Left renal pelvis (tissue), 4 donors: ENCODE data around the gene ARFRP1. TPM values are rescaled to one million over a fixed set of nuclear protein-coding genes. Genes with fewer than 3 reads are reported as not detected.
"Not testable (repeated sequence)": the region's sequence is repeated elsewhere in the genome, so short reads cannot be mapped to it uniquely, and the experiment has no call there.

Source experiments
- DNase-seq, 4 donors: peaks; one replicate each; pipeline ENCODE4 v3.0.0-alpha.2; 2013; ENCODE audit warnings: low read depth in 4 of 4, low spot score in 3 of 4
- polyA plus RNA-seq, 4 donors: library from polyadenylated mRNA; unstranded; fragments of 120-200 nt; gene quantifications; one replicate each; pipeline ENCODE4 v1.2.1, GENCODE V29; 2013; ENCODE audit not compliant: insufficient read length in 4 of 4

ARFRP1 gene
- polyA plus RNA-seq, 4 donors: 28.0 to 38.1 (median 33.5) TPM

DNA sequence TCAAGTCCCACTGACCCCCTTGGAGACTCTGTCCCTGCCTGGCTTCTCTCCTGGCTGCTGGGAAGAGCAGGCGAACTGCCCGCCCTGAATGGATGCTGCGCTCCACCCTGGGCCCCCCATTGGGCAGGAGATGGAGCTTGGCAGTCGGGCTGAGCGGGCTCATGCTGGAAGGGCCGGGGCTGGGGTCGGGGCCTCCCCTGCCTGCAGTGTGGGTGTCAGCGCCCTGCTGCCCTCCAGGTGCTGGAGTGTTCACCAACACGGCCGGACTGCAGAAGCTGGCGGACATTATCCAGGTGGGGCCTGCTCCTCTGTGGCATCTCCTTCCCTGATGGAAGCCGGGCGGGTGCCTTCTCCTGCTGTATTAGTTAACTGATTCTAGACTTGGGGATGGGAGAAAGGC is 27.3 kb downstream of the ARFRP1 start:
- no peak for DNase-seq

DNA sequence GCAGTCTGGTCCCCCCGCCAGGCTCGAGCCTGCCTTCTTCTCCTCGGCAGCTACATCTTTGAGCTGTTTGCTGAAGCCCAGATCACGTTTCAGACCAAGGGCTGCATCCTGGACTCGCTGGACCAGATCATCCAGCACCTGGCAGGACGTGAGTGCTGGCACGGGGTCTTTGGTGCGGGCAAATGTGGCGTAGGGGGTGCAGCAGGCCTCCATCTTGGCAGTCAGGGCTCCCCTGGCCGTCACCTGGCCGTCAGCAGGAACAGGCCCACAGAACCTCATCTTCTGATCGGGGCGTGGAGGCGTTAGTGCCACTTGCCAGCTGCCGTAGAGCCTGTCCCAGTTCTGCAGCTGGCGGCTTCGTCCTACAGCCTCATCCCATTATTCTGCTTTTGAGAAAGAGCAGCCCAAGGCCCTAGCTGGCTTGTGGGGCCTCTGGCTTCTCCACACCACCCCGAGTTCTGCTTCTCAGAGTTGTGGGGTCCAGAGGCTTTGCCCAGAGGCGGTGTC is 27.9 kb downstream of the ARFRP1 start:
- DNase-seq: no peak

DNA sequence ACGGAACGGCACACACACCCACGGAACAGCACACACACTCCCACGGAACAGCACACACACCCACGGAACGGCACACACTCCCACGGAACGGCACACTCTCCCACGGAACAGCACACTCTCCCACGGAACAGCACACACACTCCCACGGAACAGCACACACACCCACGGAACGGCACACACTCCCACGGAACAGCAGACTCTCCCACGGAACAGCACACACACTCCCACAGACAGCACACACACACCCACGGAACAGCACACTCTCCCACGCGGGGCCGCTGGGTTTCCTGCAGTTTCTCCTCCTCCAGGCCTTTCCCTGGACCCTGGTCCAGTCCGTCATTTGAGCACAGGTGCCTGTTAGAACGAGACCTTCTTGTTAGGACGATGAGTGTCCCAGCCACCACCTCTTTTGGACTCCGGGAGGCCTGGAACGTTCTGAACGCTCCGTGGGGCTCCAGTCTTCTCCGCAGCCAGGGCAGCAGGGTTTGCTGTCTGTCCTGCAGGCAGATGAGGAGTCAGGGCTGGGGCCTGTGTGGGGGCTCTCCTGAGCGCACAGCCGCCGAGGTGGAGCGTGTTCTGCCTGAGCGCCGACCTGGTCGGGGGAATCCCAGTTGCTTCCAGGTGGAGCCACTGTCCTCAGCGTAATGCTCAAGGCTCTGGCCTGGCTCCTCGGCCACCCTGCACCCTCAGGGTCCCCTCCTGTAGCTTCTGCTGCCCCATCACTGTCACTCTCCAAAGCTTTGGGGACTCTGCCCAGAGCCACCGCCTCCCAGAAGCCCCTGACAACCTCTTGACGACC is 28.9 kb downstream of the ARFRP1 start:
- no peak for DNase-seq

DNA sequence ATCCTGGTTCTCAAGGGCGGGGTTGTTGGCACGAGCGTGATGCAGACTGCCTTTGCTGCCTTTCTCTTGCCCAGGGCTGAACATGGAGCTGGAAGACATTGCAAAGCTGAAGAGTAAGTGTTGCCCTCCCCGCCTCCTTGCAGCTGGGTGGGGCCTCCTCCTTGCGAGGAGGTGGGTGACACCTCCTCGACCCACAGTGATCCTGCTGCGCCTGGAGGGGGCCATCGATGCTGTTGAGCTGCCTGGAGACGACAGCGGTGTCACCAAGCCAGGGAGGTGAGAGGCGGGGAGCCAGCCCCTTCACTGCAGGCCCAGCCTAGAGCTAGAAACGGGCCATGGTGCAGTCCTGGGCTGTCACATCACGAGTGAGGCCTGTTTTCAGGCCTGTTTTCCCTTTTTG is 29.7 kb downstream of the ARFRP1 start:
- no peak for DNase-seq

DNA sequence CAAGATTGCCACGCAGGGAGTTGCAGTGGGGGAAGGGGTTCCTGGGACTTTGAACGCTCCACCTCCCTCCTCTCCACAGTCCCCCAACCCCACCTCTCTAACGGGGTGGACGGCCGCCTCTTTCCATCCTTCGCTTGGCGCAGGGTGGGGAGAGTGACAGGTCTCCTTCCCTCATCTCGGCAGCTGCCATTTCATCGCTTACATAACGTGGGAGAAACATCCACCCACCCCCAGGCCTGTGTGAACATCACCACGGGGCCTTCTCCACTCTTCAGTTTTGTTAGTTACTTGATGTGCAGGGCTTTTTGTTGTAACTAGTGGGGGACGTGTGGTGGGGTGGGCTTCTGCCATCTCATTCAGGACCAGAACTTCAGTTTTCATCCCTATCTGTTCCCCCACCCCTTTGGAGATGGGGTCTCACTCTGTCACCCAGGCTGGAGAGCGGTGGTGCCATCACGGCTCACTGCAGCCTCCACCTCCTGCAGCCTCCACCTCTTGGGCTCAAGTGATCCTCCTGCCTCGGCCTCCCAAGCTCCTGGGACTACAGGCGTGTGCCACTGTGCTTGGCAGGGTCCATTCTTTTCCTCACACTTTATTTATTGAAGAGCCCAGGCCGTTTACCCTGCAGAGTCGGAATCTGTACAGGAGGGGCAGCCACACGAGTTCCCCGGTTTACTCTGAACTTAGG is 32.0 kb downstream of the ARFRP1 start:
- no peak for DNase-seq

DNA sequence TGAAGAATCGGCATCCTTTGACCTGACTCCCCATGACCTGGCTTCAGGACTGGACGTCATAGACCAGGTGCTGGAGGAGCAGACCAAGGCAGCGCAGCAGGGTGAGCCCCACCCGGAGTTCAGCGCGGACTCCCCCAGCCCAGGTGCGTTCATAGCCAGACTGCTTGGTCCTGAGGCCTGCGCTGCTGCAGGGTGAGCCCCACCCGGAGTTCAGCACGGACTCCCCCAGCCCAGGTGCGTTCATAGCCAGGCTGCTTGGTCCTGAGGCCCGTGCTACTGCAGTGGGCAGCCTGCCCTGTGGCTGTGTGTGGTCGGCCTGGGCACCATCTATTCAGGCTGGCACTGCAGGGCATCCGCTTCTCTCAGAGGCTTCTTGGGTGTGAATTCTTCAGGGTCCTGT is 33.8 kb downstream of the ARFRP1 start:
- no peak for DNase-seq

DNA sequence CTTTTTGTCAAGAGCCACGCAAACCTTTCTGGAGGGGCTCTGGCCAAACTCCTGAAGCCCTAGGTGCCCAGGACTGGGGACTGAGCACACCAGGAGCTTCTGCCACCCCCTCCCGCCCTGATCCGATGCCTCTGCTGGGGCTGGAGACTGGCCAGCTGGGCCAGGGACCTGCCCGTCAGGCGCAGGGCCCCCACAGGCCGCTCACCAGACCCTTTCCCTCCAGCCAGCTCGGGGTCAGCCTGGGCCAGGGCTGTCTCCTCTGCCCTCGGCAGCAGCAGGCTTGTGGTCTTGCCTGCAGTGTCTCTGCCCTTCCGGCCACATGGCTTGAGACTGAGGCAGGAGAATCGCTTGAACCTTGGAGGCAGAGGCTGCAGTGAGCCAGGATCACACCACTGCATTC is 35.1 kb downstream of the ARFRP1 start:
- no peak for DNase-seq

DNA sequence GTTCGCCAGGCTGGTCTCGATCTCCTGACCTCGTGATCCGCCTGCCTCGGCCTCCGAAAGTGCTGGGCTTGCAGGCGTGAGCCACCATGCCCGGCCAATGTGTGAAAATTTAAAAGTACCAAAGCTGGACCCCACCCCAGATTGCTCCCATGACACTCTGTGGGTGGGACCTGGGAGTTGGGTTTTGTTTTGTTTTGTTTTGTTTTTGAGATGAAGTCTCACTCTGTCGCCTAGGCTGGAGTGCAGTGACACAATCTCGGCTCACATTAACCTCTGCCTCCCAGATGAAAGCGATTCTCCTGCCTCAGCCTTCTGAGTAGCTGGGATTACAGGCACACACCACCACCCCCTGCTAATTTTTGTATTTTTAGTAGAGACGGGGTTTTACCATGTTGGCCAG is 36.1 kb downstream of the ARFRP1 start:
- DNase-seq: not testable (repeated sequence)

DNA sequence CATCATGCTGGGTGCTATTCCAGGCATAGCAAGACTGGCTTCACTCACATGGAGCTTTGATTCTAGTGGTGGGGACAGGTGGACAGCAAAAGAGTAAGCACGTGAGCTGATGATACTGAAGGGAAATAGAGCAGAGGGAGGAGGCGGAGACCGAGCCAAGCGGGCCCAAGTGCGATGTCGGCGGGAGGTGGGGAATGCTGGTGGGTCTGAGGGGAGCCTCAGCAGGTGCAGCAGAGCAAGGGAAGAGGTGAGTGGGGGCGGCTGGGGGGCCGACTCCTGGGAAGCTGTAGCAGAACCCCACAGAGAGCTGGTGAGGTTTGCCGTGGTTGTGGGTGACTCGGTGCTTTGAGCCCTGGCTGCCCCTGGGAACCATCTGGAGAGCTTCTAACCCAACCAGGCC is 39.4 kb downstream of the ARFRP1 start:
- no peak for DNase-seq

DNA sequence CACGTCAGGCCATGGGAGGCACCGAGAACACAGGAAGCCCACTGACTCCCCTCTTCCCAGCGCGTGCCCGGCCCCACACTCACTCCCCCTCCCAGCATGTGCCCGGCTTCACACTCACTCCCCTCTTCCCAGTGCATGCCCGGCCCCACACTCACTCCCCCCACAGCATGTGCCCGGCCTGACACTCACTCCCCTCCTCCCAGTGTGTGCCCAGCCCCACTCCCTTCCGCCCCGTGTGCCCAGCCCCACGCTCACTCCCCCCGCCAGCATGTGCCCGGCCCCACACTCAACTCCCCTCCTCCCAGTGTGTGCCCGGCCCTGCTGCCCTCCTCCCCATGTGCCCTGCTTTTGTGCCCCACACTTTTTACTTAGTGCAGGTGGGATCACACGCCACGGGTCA is 39.9 kb downstream of the ARFRP1 start:
- DNase-seq: no peak

DNA sequence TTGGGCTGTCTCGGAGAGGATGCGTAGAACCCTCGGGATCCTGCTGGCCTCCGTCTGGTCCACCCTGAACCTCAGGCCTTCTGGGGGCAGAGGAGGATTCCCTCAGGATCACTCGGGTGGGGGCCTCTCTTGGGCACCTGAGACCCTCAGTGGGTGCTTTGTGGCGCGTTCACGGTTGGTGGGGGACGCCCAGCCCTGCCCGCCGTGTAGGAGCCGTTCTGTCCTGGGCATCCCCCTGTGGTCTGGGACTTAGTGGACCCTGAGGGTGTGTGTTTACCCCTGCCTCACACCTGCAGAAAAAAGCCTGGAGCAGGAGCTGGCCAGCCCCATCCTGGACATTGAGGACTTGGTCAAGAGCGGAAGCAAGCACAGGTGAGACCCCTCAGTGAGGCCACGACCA is 42.1 kb downstream of the ARFRP1 start:
- DNase-seq: no peak

DNA sequence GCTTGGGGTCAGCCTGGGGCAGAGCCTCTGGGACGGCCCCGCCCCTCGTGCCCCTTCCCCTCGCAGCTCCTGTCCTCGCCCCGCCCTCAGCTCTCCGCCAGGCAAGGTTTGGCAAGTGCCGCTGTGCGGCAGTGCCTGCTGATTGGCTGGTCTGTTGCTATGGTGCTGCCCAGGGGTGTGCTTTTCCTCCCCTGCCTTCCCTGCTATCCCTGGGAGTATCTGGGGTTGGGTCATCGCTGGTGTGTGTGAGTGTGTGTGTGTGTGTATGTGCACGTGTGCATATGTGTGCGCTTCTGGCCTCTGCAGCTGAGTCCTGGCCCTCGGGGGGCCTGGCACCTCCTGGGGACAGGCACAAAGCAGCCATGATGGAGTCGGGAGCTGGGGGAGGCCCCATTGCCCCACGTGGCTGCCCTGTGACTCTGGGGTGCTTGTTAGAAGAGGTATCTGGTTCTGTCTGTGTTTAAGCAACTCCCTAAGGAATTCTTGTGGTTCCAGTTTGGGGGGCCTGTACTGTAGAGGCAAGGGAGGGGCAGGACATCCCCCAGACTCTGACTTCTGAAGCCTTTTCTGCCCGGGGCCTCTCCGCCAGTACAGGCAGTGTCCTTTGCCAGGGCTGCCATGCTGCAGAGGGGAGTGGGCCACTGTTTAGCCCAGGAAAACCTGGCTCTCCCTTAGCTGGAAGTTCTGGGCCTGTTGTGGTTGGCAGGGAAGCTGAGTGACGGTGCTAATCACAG is 42.7 kb downstream of the ARFRP1 start:
- no peak for DNase-seq

DNA sequence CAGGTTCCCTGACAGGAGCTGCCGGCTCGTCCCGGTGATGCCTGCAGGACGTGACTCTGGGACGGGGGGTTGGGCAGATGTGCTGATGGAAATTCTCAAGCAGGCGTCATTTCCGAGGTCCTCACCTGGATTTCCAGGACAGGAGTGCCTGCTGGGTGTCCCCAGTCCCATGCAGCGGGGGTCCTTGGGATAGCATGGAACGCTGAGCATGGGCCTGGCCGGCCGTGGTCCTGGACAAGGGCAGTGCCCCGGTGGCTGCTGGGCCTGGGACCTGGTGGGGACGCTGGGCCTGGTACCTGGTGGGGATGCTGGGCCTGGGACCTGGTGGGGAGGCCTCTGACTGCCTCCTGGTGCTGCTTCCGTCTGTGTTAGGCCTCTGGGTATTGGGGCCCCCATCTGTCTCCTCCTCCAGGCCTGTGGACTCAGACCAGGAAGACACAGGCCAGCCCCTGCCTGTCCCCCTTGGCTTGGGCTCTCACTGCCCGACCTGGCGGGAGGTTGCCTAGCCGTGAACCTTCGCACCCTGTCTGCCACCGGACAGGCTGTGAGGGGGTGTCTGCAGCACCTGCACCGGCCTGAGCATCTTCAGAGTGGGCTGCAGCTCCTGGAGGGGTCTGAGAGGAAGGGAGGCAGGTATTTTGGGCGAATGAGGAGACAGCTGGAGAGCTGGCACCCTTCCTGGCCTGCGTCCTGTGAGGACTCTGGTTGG is 43.5 kb downstream of the ARFRP1 start:
- DNase-seq: no peak

DNA sequence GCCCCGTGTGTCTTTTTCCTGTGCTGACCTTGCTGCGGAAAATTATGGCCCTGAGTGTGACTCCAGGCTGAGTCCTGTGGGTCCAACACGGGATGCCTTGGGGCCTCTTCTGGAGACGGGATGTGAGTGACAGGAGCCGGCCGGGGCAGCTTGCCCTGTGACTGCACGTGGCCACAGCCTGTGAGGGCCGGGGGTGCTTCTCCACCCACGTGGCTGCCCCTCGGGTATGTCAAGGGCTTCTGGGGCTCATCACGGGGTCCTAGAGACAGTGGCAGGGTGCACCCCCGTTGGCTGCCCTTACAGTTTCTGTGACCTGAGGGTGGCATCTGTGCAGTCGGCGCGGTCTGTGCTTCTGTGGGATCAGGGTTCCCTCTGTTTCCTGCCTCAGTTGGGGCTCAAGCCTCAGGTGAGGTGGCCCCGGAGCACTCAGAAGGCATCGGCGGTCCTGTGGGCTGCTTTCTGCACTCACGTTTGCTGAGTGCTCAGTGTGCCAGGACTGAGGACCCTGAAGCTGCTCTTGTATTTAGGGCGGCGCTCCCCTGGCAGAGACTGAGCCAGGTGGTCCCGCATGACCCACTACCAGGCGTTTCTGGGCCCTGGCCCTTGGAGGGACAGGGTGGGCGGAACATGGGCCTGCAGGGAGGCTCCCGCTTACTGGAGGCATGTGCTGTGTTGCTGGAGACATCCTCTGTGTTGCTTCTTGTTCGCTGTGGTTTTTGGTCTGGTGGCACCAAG is 44.3 kb downstream of the ARFRP1 start:
- DNase-seq: no peak

DNA sequence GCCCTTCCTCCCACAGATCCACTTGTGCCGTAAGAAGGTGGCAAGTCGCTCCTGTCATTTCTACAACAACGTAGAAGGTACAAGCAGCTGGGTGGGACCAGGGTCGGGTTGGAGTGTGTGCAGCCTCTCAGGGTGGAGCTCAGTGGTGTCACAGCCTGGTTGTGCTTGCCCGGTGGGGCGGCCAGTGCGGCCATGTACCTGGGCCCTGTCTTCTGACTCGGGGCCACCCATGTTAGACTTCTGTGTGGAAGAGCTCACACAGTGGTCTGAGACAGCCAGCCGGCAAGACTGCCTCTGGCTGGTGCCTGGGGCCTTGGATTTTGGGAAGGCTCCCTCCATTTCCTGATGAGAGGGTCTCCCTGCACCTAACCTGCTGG is 45.0 kb downstream of the ARFRP1 start:
- DNase-seq: no peak

DNA sequence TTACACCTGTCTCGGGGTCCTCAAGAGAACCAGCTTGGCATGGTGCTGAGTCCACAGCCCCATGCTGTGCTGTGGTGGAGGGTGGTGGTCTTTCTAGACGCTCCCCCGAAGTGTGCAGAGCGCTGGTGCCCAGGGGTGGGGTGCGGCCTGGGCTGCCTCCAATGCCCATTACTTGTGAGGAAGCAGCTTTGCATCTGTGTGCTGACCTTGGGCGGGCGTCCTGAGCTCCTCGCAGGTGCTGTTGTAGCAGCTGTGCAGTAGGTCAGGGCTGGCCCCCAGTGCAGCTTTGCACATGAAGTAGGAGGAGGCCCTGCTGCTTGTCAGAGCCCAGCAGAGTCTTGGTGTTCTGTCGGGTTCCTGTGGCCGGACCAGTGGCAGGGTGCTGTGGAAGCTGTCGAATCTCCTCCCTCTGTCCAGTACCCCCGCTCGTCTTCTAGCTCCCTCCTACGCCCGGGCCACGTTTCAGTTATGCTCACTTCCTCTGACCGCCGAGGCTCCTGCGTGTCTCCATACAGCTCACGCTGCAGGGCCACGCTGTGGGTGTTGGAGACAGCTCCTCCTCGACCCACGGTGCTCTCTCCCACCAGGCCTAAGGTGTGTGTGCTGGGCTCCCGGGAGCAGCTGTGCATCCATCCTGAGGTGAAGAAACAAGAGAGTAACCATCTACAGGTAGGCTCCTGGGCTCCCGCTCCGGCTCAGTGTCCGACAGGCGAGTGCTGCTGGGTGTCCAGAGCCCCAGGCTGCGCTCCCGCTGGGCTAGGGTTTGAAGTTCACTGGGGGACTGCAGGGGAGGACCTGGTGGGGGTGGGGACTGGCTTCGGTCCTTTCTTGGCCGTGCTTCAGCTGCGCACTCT is 45.6 kb downstream of the ARFRP1 start:
- DNase-seq: no peak

DNA sequence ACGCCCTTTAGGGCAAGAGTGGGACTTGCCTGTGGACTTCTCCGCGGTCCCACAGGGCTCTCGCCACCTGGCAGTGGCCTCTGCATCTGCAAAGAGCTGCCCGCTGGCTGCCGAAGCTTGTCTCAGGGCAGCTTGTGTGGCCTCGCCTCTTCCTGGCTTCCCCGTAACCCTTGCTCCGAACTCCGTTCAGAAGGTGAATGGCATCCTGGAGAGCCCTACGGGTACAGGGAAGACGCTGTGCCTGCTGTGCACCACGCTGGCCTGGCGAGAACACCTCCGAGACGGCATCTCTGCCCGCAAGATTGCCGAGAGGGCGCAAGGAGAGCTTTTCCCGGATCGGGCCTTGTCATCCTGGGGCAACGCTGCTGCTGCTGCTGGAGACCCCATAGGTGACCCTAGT is 46.7 kb downstream of the ARFRP1 start:
- no peak for DNase-seq

DNA sequence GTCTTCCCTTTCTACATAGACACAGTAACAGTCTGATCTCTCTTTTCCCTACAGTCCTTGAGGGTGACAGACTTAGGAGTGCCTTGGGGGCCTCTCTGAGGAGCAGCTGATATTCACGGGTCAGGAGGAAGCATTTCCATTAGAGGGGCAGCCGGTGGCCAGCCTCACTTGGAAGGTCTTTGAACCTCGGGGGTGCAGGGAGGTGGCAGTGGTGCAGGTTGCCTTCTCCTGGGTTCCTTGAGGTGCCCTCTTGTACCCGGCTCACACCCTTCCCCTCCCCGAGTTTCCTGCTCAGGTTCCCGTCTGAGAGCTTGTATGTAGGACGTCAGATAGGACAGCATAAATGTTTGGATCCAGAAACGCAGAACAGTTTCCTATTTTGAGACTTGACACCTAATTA is 47.2 kb downstream of the ARFRP1 start:
- no peak for DNase-seq

DNA sequence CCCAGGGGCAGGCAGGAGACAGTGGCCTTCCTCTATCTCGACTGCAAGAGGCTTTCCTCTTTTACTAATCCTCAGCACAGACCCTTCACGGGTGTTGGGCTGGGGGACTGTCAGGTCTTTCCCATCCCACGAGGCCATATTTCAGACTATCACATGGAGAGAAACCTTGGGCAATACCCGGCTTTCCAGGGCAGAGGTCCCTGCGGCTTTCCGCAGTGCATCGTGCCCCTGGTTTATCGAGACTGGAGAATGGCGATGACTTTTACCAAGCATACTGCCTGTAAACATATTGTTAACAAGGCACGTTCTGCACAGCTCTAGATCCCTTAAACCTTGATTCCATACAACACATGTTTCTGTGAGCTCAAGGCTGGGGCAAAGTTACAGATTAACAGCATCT is 47.6 kb downstream of the ARFRP1 start:
- not testable (repeated sequence) for DNase-seq
